Muscle layer of colon (tissue), 2 donors: ENCODE measurements around the gene WFS1.

Experiments used
- H3K27ac ChIP-seq: one replicate; pipeline ENCODE4 v1.7.0; 2013; ENCODE audit warnings: low read depth, mild to moderate bottlenecking, low read length, moderate library complexity
- H3K27me3 ChIP-seq, 2 donors: one replicate each; pipeline ENCODE4 v1.7.0; 2013; ENCODE audit warnings: low read length in 2 of 2, mild to moderate bottlenecking in 2 of 2; ENCODE audit not compliant: insufficient read depth in 2 of 2, control insufficient read depth in 1 of 2
- H3K36me3 ChIP-seq: one replicate; pipeline ENCODE4 v1.7.0; 2013; ENCODE audit warnings: mild to moderate bottlenecking, low read length; ENCODE audit not compliant: insufficient read depth
- H3K4me1 ChIP-seq: one replicate; pipeline ENCODE4 v1.7.0; 2013; ENCODE audit warnings: mild to moderate bottlenecking, low read length; ENCODE audit not compliant: insufficient read depth
- H3K4me3 ChIP-seq, 2 donors: one replicate each; pipeline ENCODE4 v1.7.0; 2013; ENCODE audit warnings: low read length in 2 of 2, low read depth in 1 of 2, mild to moderate bottlenecking in 1 of 2, moderate library complexity in 1 of 2
- H3K9ac ChIP-seq: one replicate; pipeline ENCODE4 v1.7.0; 2013; ENCODE audit warnings: low read length
- H3K9me3 ChIP-seq: one replicate; pipeline ENCODE4 v1.7.0; 2013; ENCODE audit warnings: mild to moderate bottlenecking, low read length
- donor health status: abdominal sarcoma.
- donor health status: Adenocarcinoma of cecum.

Gene WFS1

DNA sequence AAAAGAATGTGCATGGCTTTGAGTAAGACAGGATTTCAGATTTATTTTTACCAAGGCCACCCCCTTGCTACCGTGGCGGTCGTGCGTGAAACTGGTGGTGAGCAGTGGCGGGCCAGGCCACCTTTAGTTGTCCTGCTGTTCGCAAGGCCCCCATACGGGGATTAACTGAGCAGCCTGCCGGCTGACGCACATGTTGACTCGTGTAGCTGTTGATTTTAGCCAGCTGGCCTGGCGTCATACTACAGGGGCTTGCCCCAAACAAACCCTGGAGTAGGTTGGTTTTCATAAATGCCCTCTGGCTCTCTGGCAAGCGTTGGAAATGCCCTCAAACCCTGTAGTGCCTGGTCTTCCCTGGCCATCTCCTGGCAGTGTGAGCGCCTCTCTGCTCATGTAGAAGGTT lies 28.4 kb downstream of the WFS1 start:
- Histone ChIP-seq H3K36me3 (peaks cover 70% of the 10 kb centered on the region), H3K4me3 (no peak overlapping the region), H3K27ac (no peak overlapping the region), H3K9me3 (no peaks in the 10 kb centered on the region), H3K4me1 (no peaks in the 10 kb centered on the region), H3K27me3 (no peaks in the 10 kb centered on the region), H3K9ac (no peak overlapping the region)

DNA sequence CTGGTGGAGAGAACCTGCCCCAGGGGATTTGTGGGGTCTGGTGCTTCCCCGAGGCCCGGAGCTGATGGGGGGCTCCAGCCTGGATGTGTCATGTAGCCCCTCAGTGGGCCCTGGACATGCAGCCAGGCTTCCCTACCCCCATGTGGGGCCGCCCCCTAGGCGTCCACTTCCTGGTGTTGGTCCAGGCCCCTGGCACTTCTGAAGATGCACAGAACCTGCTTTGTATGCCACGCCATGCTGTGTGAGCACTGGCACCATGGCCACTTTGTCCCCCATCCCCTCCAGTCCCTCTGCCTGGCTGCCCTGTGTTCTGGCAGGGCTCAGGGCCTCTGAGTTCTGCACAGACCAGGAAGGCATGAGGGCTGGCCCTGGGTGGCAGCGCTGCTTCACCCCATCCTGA lies 29.2 kb downstream of the WFS1 start:
- H3K36me3 ChIP-seq = peaks cover 68% of the 10 kb centered on the region
- H3K9ac ChIP-seq = no peak overlapping the region
- H3K27ac ChIP-seq = no peak overlapping the region
- H3K4me1 ChIP-seq = no peaks in the 10 kb centered on the region
- H3K9me3 ChIP-seq = no peaks in the 10 kb centered on the region
- H3K27me3 ChIP-seq = no peaks in the 10 kb centered on the region
- no peak overlapping the region for H3K4me3 ChIP-seq

DNA sequence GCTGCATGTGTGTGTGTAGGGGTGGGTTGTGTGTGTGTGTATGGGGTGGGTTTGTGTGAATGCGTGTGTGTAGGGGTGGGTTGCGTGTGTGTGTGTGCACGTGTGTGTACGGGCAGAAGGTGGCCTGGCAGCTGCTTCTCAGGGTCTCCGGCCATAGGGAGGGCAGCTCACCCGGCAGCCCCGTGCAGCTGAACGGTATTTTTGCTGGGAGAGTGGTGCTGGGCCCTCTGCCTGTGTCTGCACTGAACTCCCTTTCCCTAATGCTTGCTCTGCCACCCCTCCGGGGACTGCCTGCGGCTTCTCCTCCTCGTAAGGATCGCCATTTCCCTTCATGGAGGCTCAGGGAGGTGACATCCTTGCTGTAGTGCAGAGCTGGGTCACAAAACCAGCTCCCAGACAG lies 30.2 kb downstream of the WFS1 start:
- Histone ChIP-seq H3K27ac (no peak overlapping the region), H3K4me1 (no peaks in the 10 kb centered on the region), H3K4me3 (no peak overlapping the region), H3K27me3 (no peaks in the 10 kb centered on the region), H3K36me3 (peaks cover 61% of the 10 kb centered on the region), H3K9ac (no peak overlapping the region), H3K9me3 (no peaks in the 10 kb centered on the region)

DNA sequence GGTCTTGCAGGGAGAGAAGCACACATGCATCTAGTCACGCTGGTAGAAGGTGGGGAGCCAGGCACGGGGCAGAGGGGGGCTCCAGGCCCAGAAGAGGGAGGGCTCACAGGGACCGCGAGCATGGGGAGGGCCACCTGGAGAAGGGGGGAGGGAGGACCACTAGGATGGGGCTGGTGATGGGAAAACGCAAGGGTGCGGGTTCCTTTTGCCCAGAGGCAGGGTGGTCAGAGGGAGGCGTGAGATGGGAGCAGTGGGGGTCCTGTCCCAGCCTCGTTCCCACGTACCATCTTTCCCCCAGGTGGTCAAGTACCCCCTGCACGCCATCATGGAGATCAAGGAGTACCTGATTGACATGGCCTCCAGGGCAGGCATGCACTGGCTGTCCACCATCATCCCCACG lies 30.7 kb downstream of the WFS1 start:
- H3K9me3 ChIP-seq = no peaks in the 10 kb centered on the region
- no peak overlapping the region for H3K27ac ChIP-seq
- H3K4me1 ChIP-seq = no peaks in the 10 kb centered on the region
- H3K36me3 ChIP-seq = peaks cover 56% of the 10 kb centered on the region
- H3K27me3 ChIP-seq = no peaks in the 10 kb centered on the region
- H3K4me3 ChIP-seq = no peak overlapping the region
- no peak overlapping the region for H3K9ac ChIP-seq

DNA sequence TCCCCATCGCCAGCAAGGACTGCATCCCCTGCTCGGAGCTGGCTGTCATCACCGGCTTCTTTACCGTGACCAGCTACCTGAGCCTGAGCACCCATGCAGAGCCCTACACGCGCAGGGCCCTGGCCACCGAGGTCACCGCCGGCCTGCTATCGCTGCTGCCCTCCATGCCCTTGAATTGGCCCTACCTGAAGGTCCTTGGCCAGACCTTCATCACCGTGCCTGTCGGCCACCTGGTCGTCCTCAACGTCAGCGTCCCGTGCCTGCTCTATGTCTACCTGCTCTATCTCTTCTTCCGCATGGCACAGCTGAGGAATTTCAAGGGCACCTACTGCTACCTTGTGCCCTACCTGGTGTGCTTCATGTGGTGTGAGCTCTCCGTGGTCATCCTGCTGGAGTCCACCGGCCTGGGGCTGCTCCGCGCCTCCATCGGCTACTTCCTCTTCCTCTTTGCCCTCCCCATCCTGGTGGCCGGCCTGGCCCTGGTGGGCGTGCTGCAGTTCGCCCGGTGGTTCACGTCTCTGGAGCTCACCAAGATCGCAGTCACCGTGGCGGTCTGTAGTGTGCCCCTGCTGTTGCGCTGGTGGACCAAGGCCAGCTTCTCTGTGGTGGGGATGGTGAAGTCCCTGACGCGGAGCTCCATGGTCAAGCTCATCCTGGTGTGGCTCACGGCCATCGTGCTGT lies 31.5 kb downstream of the WFS1 start:
- Histone ChIP-seq H3K27me3 (no peaks in the 10 kb centered on the region), H3K4me1 (no peaks in the 10 kb centered on the region), H3K4me3 (no peak overlapping the region), H3K9me3 (no peaks in the 10 kb centered on the region), H3K9ac (no peak overlapping the region), H3K36me3 (peaks cover 48% of the 10 kb centered on the region), H3K27ac (no peak overlapping the region)

DNA sequence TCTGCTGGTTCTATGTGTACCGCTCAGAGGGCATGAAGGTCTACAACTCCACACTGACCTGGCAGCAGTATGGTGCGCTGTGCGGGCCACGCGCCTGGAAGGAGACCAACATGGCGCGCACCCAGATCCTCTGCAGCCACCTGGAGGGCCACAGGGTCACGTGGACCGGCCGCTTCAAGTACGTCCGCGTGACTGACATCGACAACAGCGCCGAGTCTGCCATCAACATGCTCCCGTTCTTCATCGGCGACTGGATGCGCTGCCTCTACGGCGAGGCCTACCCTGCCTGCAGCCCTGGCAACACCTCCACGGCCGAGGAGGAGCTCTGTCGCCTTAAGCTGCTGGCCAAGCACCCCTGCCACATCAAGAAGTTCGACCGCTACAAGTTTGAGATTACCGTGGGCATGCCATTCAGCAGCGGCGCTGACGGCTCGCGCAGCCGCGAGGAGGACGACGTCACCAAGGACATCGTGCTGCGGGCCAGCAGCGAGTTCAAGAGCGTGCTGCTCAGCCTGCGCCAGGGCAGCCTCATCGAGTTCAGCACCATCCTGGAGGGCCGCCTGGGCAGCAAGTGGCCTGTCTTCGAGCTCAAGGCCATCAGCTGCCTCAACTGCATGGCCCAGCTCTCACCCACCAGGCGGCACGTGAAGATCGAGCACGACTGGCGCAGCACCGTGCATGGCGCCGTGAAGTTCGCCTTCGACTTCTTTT lies 32.2 kb downstream of the WFS1 start:
- Histone ChIP-seq H3K27ac (no peak overlapping the region), H3K9me3 (no peaks in the 10 kb centered on the region), H3K9ac (no peak overlapping the region), H3K27me3 (no peaks in the 10 kb centered on the region), H3K4me1 (no peaks in the 10 kb centered on the region), H3K36me3 (peaks cover 41% of the 10 kb centered on the region), H3K4me3 (no peak overlapping the region)

DNA sequence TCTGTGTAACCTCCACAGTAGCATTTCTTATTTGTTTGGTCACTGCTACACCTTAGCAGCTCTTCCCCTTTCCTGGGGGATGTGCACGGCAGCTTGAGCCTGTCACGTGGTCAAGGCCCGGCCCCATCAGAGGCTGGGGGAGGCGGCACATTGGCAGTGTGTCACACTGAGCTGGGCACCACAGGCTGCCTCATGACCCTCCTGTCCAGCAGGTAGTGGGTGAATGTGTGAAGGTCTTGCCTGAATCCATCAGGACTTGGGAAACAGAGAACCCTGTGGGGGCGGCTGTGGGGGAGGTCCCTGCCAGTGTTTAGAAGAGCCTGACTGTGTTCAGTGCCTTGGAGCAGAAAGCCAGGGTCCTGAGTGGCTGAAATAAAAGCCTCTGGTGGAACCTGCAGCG lies 33.2 kb downstream of the WFS1 start:
- Histone ChIP-seq H3K36me3 (peaks cover 32% of the 10 kb centered on the region), H3K9ac (no peak overlapping the region)

DNA sequence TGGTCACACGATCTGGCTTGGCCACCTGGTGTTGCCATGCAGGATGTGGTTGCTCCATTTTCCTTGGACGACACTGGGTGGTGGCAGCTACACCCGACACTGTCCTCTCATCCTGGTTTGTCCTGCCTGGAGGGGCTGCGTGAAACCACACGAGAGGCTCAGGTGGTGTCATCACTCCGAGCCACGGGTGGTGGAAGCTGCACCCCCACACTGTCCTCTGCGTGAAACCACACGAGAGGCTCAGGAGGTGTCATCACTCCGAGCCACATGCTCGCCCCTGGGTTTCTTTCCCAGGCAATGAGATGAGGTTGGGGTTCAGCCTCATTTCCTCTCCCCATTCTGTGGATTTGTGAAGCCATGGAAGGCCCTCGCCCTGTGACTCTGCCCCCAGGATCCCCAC lies 34.3 kb downstream of the WFS1 start:
- H3K9ac ChIP-seq = no peak overlapping the region
- no peaks in the 10 kb centered on the region for H3K4me1 ChIP-seq
- H3K36me3 ChIP-seq = peaks cover 23% of the 10 kb centered on the region
- no peaks in the 10 kb centered on the region for H3K27me3 ChIP-seq
- no peaks in the 10 kb centered on the region for H3K9me3 ChIP-seq
- no peak overlapping the region for H3K27ac ChIP-seq
- no peak overlapping the region for H3K4me3 ChIP-seq

More for the DNA sequence above, 33.2 kb downstream of the WFS1 start:
- H3K9me3 ChIP-seq = no peaks in the 10 kb centered on the region
- H3K27ac ChIP-seq = no peak overlapping the region
- no peak overlapping the region for H3K4me3 ChIP-seq
- no peaks in the 10 kb centered on the region for H3K27me3 ChIP-seq
- no peaks in the 10 kb centered on the region for H3K4me1 ChIP-seq

DNA sequence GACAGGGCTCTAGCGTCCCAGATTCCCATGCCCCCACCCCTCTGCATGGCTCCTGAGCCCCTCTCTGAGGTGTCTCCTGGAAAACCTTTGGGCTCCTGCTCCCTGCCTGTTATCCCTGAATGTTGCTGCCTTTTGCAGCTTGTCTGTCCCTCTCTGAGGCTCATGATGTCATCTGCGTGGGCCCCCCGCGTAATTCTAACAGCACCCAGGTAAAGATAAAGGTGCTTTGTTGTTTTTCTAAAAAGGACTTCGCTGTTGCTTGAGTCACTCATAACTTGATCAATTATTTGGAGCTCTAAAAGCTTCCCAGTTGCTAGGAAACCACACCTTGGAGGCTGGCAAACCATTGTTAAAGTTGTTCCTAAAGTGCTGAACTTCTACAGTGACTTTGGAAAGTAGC lies 36.6 kb downstream of the WFS1 start:
- Histone ChIP-seq H3K4me3 (no peak overlapping the region), H3K4me1 (no peaks in the 10 kb centered on the region), H3K9me3 (no peaks in the 10 kb centered on the region), H3K27me3 (no peaks in the 10 kb centered on the region), H3K36me3 (peaks cover 13% of the 10 kb centered on the region), H3K9ac (no peak overlapping the region), H3K27ac (no peak overlapping the region)

DNA sequence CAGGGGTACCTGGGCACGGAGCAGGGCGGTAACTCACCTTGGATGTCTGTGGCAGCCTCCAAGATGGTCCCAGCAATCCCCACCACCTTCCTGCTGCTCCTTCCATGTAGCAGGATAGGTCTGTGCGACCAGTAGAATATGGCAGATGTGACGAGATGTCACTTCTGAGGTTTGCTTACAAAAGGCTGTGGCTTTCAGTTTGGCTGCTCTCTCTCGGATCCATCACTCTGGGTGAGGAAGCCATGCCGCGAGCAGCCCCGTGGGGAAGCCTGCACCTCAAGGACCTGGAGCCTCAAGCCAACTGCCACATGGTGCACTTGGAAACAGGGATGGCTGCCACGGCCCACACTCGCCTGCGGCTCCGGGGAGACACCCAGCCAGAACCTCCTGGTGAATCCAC lies 37.6 kb downstream of the WFS1 start:
- H3K4me1 ChIP-seq = no peaks in the 10 kb centered on the region
- no peak overlapping the region for H3K9ac ChIP-seq
- H3K36me3 ChIP-seq = peaks cover 10% of the 10 kb centered on the region
- H3K9me3 ChIP-seq = no peaks in the 10 kb centered on the region
- no peak overlapping the region for H3K27ac ChIP-seq
- H3K27me3 ChIP-seq = no peaks in the 10 kb centered on the region
- no peak overlapping the region for H3K4me3 ChIP-seq

DNA sequence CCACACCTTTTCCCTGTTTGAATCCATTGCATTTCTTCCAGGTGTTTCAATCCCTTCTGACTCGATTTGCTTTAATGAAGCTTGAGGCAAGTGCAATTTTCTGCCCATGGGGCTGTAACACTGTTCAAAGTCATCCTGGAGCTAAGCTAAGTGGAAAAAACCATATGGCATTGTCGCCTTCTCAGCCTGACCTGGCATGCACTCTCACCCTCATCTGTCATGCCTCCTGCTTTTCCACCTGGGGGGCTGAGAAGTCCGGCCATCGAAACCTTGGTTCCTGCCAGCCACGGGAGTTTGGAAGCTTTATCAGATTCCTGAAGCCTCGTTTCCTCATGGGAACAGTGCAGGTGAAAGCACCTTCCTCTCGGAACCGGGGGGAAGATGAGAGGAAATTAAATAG lies 38.2 kb downstream of the WFS1 start:
- peaks cover 8% of the 10 kb centered on the region for H3K36me3 ChIP-seq
- H3K4me1 ChIP-seq = no peaks in the 10 kb centered on the region
- H3K9me3 ChIP-seq = no peaks in the 10 kb centered on the region
- no peak overlapping the region for H3K4me3 ChIP-seq
- no peak overlapping the region for H3K27ac ChIP-seq
- H3K9ac ChIP-seq = no peak overlapping the region
- H3K27me3 ChIP-seq = no peaks in the 10 kb centered on the region
